Measurements from ENCODE around the gene MAP2K7.
"Not testable (repeated sequence)": the region's sequence is repeated elsewhere in the genome, so short reads cannot be mapped to it uniquely, and the experiment has no call there.

The MAP2K7 gene

GRCh38 chr19:7928334-7928706 is 24.6 kb downstream of the MAP2K7 start:
- Mint-ChIP-seq H3K9me3 (no peaks in the 10 kb centered on the region), H3K4me3 (no peak overlapping the region), H3K36me3 (ENCODE audit: low read depth) (peaks cover 71% of the 10 kb centered on the region), H3K4me1 (ENCODE audit: low read depth) (peaks cover 41% of the 10 kb centered on the region), H3K27ac (no peak overlapping the region), H3K27me3 (peaks cover 20% of the 10 kb centered on the region)
- intact Hi-C loops (cut with micrococcal nuclease) = loop anchor here (10.0 kb wide), 1 partner anchor 244 kb away; the partner anchor contains the start of gene TRAPPC5

- no peaks in the 10 kb centered on the region for H3K9me3 Mint-ChIP-seq
- peaks cover 34% of the 10 kb centered on the region for H3K4me1 Mint-ChIP-seq (ENCODE audit: low read depth)
- peaks cover 75% of the 10 kb centered on the region for H3K36me3 Mint-ChIP-seq (ENCODE audit: low read depth)
- peak overlapping the region; percentile 45 for H3K27ac Mint-ChIP-seq
- intact Hi-C loops (cut with micrococcal nuclease) = loop anchor here (10.0 kb wide), 1 partner anchor 244 kb away; the partner anchor contains the start of gene TRAPPC5
- no peak overlapping the region for H3K4me3 Mint-ChIP-seq
- H3K27me3 Mint-ChIP-seq = peaks cover 15% of the 10 kb centered on the region
Measured at GRCh38 chr19:7928741-7929701, 25.3 kb downstream of the MAP2K7 start.

GRCh38 chr19:7930030-7930429 is 26.4 kb downstream of the MAP2K7 start:
- H3K27ac Mint-ChIP-seq; H3K9me3 Mint-ChIP-seq; H3K4me3 Mint-ChIP-seq; H3K27me3 Mint-ChIP-seq; intact Hi-C loops (cut with micrococcal nuclease): not testable (repeated sequence)
- Mint-ChIP-seq H3K36me3 (ENCODE audit: low read depth) (peaks cover 85% of the 10 kb centered on the region), H3K4me1 (ENCODE audit: low read depth) (peaks cover 24% of the 10 kb centered on the region)

DNA sequence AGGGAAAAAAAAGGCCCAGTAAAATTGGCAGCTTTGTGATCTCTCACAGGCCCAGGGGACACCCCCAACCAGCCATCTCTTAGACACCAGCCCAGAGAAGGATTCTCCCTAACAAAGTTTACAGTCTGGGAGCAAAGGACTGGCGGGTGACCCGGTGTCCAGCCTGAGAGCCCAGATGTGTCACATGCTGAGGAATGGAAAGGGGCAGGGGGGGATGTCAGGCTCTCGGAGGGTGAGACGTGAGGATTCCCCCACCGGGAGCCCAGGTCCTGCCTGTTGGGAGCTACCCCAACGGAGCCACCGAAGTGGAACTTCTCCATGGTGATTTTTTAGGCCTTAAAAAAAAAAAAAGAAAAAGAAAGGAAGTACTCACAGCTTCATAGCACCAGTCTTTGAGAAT is 27.1 kb downstream of the MAP2K7 start:
- Mint-ChIP-seq H3K27me3 (peaks cover 4% of the 10 kb centered on the region), H3K27ac (no peak overlapping the region), H3K36me3 (ENCODE audit: low read depth) (peaks cover 93% of the 10 kb centered on the region)

DNA sequence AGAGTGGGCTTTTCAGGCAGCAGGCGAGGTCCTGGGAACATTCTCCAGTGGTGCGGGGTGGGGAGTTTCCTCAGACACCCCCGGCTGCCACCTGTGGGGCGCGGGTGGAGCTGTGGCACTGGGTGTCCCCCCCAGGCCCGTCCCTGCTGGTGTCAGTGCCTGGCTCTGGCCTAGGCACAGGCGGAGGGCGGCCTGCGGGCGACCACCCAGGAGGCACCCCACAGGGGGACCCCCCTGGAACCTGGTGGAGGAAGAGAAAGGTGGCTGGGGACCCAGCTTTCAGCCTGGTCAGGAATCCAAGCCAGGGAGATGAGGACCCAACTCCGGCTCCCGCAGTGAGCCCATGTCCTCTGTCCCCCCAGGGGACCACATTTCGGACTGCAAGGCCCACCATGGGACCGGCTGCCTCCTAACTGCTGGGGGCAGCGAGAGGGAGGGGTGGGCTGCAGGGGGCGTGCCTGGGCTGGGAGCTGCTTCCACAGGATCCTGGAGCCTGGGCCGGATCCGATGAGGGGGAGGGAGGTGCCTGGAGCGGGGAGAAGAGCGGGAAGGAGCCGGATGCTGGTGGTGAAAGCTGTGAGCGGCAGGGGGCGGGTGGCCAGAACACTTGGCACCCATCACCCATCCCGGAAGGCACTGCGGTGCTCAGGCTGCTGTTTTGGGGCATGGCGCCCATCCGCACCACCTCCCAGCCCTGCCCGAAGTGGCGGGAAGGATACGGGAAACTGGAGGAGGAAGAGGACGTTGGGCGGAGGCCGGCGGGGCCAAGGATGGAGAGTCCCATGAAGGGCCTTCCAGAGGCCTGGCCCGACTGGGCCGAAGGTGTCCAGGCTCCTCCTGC is 27.8 kb downstream of the MAP2K7 start:
- Mint-ChIP-seq H3K27me3 (peaks cover under 1% of the 10 kb centered on the region), H3K4me3 (no peak overlapping the region), H3K4me1 (ENCODE audit: low read depth) (peaks cover 16% of the 10 kb centered on the region), H3K9me3 (no peaks in the 10 kb centered on the region), H3K27ac (no peak overlapping the region), H3K36me3 (ENCODE audit: low read depth) (peaks cover 98% of the 10 kb centered on the region)
- intact Hi-C loops (cut with micrococcal nuclease) = no loop called here

More for the DNA sequence above, 27.1 kb downstream of the MAP2K7 start:
- Mint-ChIP-seq H3K4me3 (no peak overlapping the region), H3K9me3 (no peaks in the 10 kb centered on the region), H3K4me1 (ENCODE audit: low read depth) (peaks cover 20% of the 10 kb centered on the region)
- intact Hi-C loops (cut with micrococcal nuclease) = no loop called here

- Mint-ChIP-seq H3K4me3 (no peak overlapping the region), H3K4me1 (ENCODE audit: low read depth) (peaks cover 9% of the 10 kb centered on the region), H3K27me3 (no peaks in the 10 kb centered on the region), H3K9me3 (no peaks in the 10 kb centered on the region), H3K27ac (no peak overlapping the region), H3K36me3 (ENCODE audit: low read depth) (peaks cover 98% of the 10 kb centered on the region)
- intact Hi-C loops (cut with micrococcal nuclease) = no loop called here
Measured at GRCh38 chr19:7932276-7932929, 28.7 kb downstream of the MAP2K7 start.

DNA sequence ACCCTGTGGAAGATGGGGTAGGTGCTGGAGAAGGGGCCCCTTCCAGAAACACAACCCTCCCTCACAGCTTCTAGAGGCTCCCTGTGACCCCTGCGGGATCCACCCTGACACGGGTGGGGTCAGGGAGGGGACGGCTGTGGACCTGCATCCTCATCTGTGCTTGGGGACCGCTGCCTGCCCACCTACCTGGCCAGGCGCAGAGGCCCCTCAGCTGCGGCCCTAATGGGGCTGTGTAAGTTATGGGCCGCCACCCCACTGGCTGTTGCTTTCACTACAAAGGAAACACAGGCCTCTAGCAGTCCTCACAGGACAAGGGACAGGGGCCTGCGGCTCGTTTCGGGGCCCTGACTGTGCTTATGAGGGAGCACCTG is 29.2 kb downstream of the MAP2K7 start:
- peaks cover 98% of the 10 kb centered on the region for H3K36me3 Mint-ChIP-seq (ENCODE audit: low read depth)
- no peaks in the 10 kb centered on the region for H3K9me3 Mint-ChIP-seq
- no peak overlapping the region for H3K4me3 Mint-ChIP-seq
- intact Hi-C loops (cut with micrococcal nuclease) = no loop called here
- no peaks in the 10 kb centered on the region for H3K27me3 Mint-ChIP-seq
- peaks cover 7% of the 10 kb centered on the region for H3K4me1 Mint-ChIP-seq (ENCODE audit: low read depth)
- H3K27ac Mint-ChIP-seq = no peak overlapping the region

DNA sequence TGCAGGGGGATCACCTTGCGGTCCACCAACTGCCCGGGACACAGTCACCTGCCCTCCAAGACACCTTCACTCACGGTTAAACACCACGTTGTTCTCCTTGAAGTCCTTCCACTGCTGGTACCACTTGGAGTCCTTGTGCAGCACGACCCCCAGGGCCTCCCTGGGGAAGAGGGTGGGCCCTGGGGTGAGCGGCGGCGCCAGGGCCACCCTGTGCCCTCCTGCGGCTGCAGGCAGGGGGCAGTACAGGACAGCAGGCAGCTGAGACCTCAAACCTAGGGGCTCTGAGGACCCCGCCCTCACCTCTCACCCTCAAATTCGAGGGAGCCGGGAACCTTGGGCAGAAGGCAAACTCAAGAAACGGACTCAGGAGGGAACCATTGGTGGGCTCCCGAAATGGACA is 29.7 kb downstream of the MAP2K7 start:
- intact Hi-C loops (cut with micrococcal nuclease) = no loop called here
- peaks cover 98% of the 10 kb centered on the region for H3K36me3 Mint-ChIP-seq (ENCODE audit: low read depth)
- H3K4me1 Mint-ChIP-seq (ENCODE audit: low read depth) = peaks cover 7% of the 10 kb centered on the region
- no peaks in the 10 kb centered on the region for H3K27me3 Mint-ChIP-seq
- H3K27ac Mint-ChIP-seq = no peak overlapping the region
- no peaks in the 10 kb centered on the region for H3K9me3 Mint-ChIP-seq
- no peak overlapping the region for H3K4me3 Mint-ChIP-seq

- H3K27me3 Mint-ChIP-seq = no peaks in the 10 kb centered on the region
- H3K4me3 Mint-ChIP-seq = no peak overlapping the region
- intact Hi-C loops (cut with micrococcal nuclease) = no loop called here
- H3K27ac Mint-ChIP-seq = no peak overlapping the region
- peaks cover 100% of the 10 kb centered on the region for H3K36me3 Mint-ChIP-seq (ENCODE audit: low read depth)
- peaks cover 7% of the 10 kb centered on the region for H3K4me1 Mint-ChIP-seq (ENCODE audit: low read depth)
- H3K9me3 Mint-ChIP-seq = no peaks in the 10 kb centered on the region
Measured at GRCh38 chr19:7933828-7934725, 30.4 kb downstream of the MAP2K7 start.

GRCh38 chr19:7934766-7935165 is 31.1 kb downstream of the MAP2K7 start:
- Mint-ChIP-seq H3K4me1 (ENCODE audit: low read depth) (peaks cover 7% of the 10 kb centered on the region), H3K36me3 (ENCODE audit: low read depth) (peaks cover 98% of the 10 kb centered on the region), H3K9me3 (no peaks in the 10 kb centered on the region), H3K27ac (no peak overlapping the region), H3K27me3 (no peaks in the 10 kb centered on the region), H3K4me3 (no peak overlapping the region)
- intact Hi-C loops (cut with micrococcal nuclease) = no loop called here

GRCh38 chr19:7940841-7941240 is 37.2 kb downstream of the MAP2K7 start:
- Mint-ChIP-seq H3K36me3 (ENCODE audit: low read depth) (peaks cover 68% of the 10 kb centered on the region), H3K4me1 (ENCODE audit: low read depth) (peaks cover 38% of the 10 kb centered on the region)

DNA sequence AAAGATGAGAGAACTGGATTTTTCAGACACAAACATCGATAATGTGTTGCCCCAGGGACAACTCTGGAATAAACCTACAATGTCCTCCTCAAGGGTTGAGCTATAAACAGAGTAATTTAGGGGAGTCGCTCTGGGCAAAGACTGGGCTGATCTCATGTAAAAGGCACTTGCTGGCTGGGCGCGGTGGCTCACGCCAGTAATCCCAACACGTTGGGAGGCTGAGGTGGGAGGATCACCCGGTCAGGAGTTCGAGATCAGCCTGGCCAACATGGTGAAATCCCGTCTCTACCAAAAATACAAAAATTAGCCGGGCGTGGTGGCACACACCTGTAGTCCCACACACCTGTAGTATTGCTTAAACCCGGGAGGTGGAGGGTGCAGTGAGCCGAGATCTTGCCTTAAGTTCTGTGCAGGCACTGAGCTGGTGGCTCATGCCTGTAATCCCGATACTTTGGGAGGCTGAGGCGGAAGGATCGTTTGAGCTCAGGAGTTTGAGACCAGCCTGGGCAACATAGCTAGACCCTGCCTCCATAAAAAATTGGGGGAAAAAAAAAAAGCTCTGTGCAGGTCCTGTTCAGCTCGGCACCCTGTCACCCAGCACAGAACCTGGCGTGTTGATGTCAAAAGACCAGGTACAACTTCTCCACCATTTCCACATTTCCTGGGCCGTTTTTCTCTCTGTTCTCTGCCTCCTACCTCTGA is 38.4 kb downstream of the MAP2K7 start:
- peaks cover 56% of the 10 kb centered on the region for H3K36me3 Mint-ChIP-seq (ENCODE audit: low read depth)
- intact Hi-C loops (cut with micrococcal nuclease) = no loop called here
- peak overlapping the region; percentile 5 for H3K4me3 Mint-ChIP-seq
- peaks cover 38% of the 10 kb centered on the region for H3K4me1 Mint-ChIP-seq (ENCODE audit: low read depth)
- H3K27ac Mint-ChIP-seq = peak overlapping the region; percentile 95
- H3K27me3 Mint-ChIP-seq = no peaks in the 10 kb centered on the region
- no peaks in the 10 kb centered on the region for H3K9me3 Mint-ChIP-seq

More at GRCh38 chr19:7940841-7941240, 37.2 kb downstream of the MAP2K7 start:
- intact Hi-C loops (cut with micrococcal nuclease) = no loop called here
- no peak overlapping the region for H3K27ac Mint-ChIP-seq
- H3K9me3 Mint-ChIP-seq = no peaks in the 10 kb centered on the region
- H3K4me3 Mint-ChIP-seq = no peak overlapping the region
- H3K27me3 Mint-ChIP-seq = no peaks in the 10 kb centered on the region
